Stimulated activated CD4-positive, alpha-beta T cell treated with anti-CD3 and anti-CD28 coated beads, Interleukin-15, amount 100 ng/mL, for 1 hour (primary cell): ENCODE results near the gene SPRR3.
"Not testable (repeated sequence)": the region's sequence is repeated elsewhere in the genome, so short reads cannot be mapped to it uniquely, and the experiment has no call there.

Experiments
- DNase-seq, 2 donors: peaks; one replicate each; pipeline ENCODE4 v3.0.0-alpha.2; 2020; ENCODE audit warnings: low read depth in 1 of 2, low spot score in 1 of 2

Gene SPRR3

GRCh38 chr1:152983234-152983633 lies 18.3 kb upstream of the SPRR3 start:
- no peak for DNase-seq

- DNase-seq = no peak
Measured at GRCh38 chr1:152983743-152984142, 17.8 kb upstream of the SPRR3 start, which contains the start of gene SPRR1A. TSS of gene SPRR1A (plus strand) at chr1:152984081. CDS start at chr1:152985231, 1,150 bp downstream.

- DNase-seq = no peak
Measured at GRCh38 chr1:152986578-152986977, 15.0 kb upstream of the SPRR3 start.

GRCh38 chr1:152993186-152993585 lies 8.4 kb upstream of the SPRR3 start:
- DNase-seq = no peak

GRCh38 chr1:152995842-152996241 lies 5.7 kb upstream of the SPRR3 start:
- DNase-seq = no peak

GRCh38 chr1:152996633-152997400 lies 4.7 kb upstream of the SPRR3 start:
- DNase-seq = no peak

GRCh38 chr1:152997901-152998300 lies 3.6 kb upstream of the SPRR3 start:
- DNase-seq = no peak

GRCh38 chr1:152998476-152998875 lies 3.1 kb upstream of the SPRR3 start:
- no peak for DNase-seq

- DNase-seq = no peak
Measured at GRCh38 chr1:152999818-153000217, 1.7 kb upstream of the SPRR3 start.

- no peak for DNase-seq
Measured at GRCh38 chr1:153000294-153000693, 1.3 kb upstream of the SPRR3 start.

GRCh38 chr1:153011235-153011758 lies 9.7 kb downstream of the SPRR3 start:
- DNase-seq = not testable (repeated sequence)

- not testable (repeated sequence) for DNase-seq
Measured at GRCh38 chr1:153021829-153022228, 20.3 kb downstream of the SPRR3 start.

GRCh38 chr1:153022340-153022739 lies 20.8 kb downstream of the SPRR3 start:
- not testable (repeated sequence) for DNase-seq

- no peak for DNase-seq
Measured at GRCh38 chr1:153023109-153023508, 21.6 kb downstream of the SPRR3 start.

GRCh38 chr1:153024413-153024812 lies 22.9 kb downstream of the SPRR3 start:
- DNase-seq = no peak

- DNase-seq = no peak
Measured at GRCh38 chr1:153025797-153026196, 24.2 kb downstream of the SPRR3 start.

- no peak for DNase-seq
Measured at GRCh38 chr1:153028766-153029165, 27.2 kb downstream of the SPRR3 start.

- DNase-seq = no peak
Measured at GRCh38 chr1:153030895-153031294, 29.3 kb downstream of the SPRR3 start, which contains the start of gene SPRR1B. TSS of gene SPRR1B (plus strand) at chr1:153031203. CDS start at chr1:153032346, 1,143 bp downstream.

GRCh38 chr1:153032073-153032472 lies 30.5 kb downstream of the SPRR3 start:
- DNase-seq = no peak

- no peak for DNase-seq
Measured at GRCh38 chr1:153032677-153033308, 31.2 kb downstream of the SPRR3 start.

- DNase-seq = no peak
Measured at GRCh38 chr1:153035211-153035610, 33.7 kb downstream of the SPRR3 start.

- no peak for DNase-seq
Measured at GRCh38 chr1:153040950-153041631, 39.5 kb downstream of the SPRR3 start, which contains the start of gene SPRR2D. TSS of gene SPRR2D (minus strand) at chr1:153041120. CDS start at chr1:153040346, 774 bp downstream.
